ENCODE results near the gene SELE.

The SELE gene

GRCh38 chr1:169727307-169727706, 6.6 kb downstream of the SELE start:
- TF ChIP-seq, protein P1, sequence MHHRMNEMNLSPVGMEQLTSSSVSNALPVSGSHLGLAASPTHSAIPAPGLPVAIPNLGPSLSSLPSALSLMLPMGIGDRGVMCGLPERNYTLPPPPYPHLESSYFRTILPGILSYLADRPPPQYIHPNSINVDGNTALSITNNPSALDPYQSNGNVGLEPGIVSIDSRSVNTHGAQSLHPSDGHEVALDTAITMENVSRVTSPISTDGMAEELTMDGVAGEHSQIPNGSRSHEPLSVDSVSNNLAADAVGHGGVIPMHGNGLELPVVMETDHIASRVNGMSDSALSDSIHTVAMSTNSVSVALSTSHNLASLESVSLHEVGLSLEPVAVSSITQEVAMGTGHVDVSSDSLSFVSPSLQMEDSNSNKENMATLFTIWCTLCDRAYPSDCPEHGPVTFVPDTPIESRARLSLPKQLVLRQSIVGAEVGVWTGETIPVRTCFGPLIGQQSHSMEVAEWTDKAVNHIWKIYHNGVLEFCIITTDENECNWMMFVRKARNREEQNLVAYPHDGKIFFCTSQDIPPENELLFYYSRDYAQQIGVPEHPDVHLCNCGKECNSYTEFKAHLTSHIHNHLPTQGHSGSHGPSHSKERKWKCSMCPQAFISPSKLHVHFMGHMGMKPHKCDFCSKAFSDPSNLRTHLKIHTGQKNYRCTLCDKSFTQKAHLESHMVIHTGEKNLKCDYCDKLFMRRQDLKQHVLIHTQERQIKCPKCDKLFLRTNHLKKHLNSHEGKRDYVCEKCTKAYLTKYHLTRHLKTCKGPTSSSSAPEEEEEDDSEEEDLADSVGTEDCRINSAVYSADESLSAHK (tag by site-specific recombination; IDR thresholded peaks at IDR 0.05) = no peak
- TF ChIP-seq KLF10 (tag by site-specific recombination; IDR thresholded peaks at IDR 0.05) = no peak
- no peak for TF ChIP-seq ZFP41 (tag by site-specific recombination; IDR thresholded peaks at IDR 0.05; ENCODE audit: borderline replicate concordance)
- TF ChIP-seq ZNF521 (tag by site-specific recombination; IDR thresholded peaks at IDR 0.05) = no peak
- TF ChIP-seq YY1 (tag by site-specific recombination; IDR thresholded peaks at IDR 0.05) = no peak
- Histone ChIP-seq H3K36me3 (ENCODE audit: control insufficient read depth in 2 of 2, insufficient read depth in 1 of 2, low read length in 2 of 2) (no peaks in the 10 kb centered on the region), H3K27ac (ENCODE audit: extremely low read depth, low read depth, low read length) (no peak overlapping the region), H3K4me3 (ENCODE audit: low read depth, low read length) (no peak overlapping the region), H3K9me3 (ENCODE audit: control insufficient read depth, insufficient read depth, low read depth, low read length) (no peaks in the 10 kb centered on the region), H3K4me1 (ENCODE audit: control insufficient read depth, insufficient read depth, low read length) (no peaks in the 10 kb centered on the region)
- POLR2A ChIA-PET = no interaction called here
- CTCF ChIA-PET = interaction anchor here (0.6 to 2.2 kb wide), 2 partner anchors 15 to 46 kb away, joined by 5 to 8 read pairs; no protein-coding TSS in a partner anchor

DNA sequence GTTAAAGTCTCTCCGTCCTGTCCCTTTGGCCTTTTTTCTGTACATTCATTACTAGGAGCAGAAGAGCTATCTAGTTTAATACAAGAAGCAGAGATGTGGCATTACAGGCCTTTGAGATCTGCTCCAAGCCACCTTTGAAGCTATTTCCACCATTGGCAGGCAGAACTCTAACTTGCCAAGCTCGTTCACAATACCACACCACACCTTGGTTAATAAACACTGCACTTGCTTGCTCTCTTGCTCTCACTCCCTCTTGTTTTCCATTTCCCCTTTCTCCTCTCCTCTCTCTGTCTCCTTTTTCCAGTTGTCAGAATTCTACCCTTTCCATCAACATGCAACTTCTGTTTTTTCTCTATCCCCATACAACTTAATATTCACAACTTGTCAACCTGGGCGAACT, 7.0 kb downstream of the SELE start:
- no peak for TF ChIP-seq ZBTB1 (tag by site-specific recombination; IDR thresholded peaks at IDR 0.05)
- no peak for TF ChIP-seq KLF1 (tag by site-specific recombination; IDR thresholded peaks at IDR 0.05)
- ChIA-PET POLR2A (no interaction called here), CTCF (interaction anchor here (0.6 to 2.2 kb wide), 2 partner anchors 15 to 47 kb away, joined by 5 to 8 read pairs; no protein-coding TSS in a partner anchor)
- no peaks in the 10 kb centered on the region for H3K4me1 ChIP-seq (ENCODE audit: control insufficient read depth, insufficient read depth, low read length)
- H3K27ac ChIP-seq (ENCODE audit: extremely low read depth, low read depth, low read length) = no peak overlapping the region
- H3K36me3 ChIP-seq (ENCODE audit: control insufficient read depth in 2 of 2, insufficient read depth in 1 of 2, low read length in 2 of 2) = no peaks in the 10 kb centered on the region
- H3K9me3 ChIP-seq (ENCODE audit: control insufficient read depth, insufficient read depth, low read depth, low read length) = no peaks in the 10 kb centered on the region
- H3K4me3 ChIP-seq (ENCODE audit: low read depth, low read length) = no peak overlapping the region

DNA sequence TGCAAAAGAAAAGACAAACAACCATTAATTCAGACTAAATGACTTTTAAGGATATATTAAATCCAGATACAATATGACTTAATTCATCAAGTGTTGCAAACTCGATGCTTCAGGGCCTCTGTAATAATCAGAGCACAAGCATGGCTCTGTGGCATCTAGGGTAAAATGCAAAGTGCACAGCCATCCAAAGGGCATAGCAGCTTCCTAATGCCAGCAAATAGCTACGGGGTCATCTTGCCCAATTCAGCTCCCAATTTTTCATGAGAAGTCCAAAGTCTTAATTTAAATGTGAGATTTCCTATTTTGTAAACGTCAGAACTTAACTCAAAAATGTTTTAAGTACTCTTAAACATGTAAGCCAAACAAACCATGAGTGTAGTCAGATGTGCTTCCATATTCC, 7.9 kb downstream of the SELE start:
- Histone ChIP-seq H3K4me3 (ENCODE audit: low read depth, low read length) (no peak overlapping the region), H3K27ac (ENCODE audit: extremely low read depth, low read depth, low read length) (no peak overlapping the region), H3K9me3 (ENCODE audit: control insufficient read depth, insufficient read depth, low read depth, low read length) (no peaks in the 10 kb centered on the region), H3K36me3 (ENCODE audit: control insufficient read depth in 2 of 2, insufficient read depth in 1 of 2, low read length in 2 of 2) (no peaks in the 10 kb centered on the region), H3K4me1 (ENCODE audit: control insufficient read depth, insufficient read depth, low read length) (no peaks in the 10 kb centered on the region)
- TF ChIP-seq ZFP37 (tag by site-specific recombination; IDR thresholded peaks at IDR 0.05) (no peak), ZNF302 (tag by site-specific recombination; IDR thresholded peaks at IDR 0.05; ENCODE audit: low read depth) (no peak), ZNF138 (tag by site-specific recombination; IDR thresholded peaks at IDR 0.05; ENCODE audit: borderline replicate concordance) (no peak), ZNF221 (tag by site-specific recombination; IDR thresholded peaks at IDR 0.05; ENCODE audit: borderline replicate concordance) (no peak), PRDM1 (tag by site-specific recombination; IDR thresholded peaks at IDR 0.05) (no peak), ZNF664 (tag by site-specific recombination; IDR thresholded peaks at IDR 0.05) (no peak), ZNF112 (tag by site-specific recombination; IDR thresholded peaks at IDR 0.05) (no peak), IKZF3 (tag by site-specific recombination; IDR thresholded peaks at IDR 0.05) (no peak), ZNF571 (tag by site-specific recombination; IDR thresholded peaks at IDR 0.05) (no peak)
- ChIA-PET CTCF (interaction anchor here (0.6 to 2.2 kb wide), 2 partner anchors 14 to 963 kb away, joined by 3 to 8 read pairs; no protein-coding TSS in a partner anchor), POLR2A (no interaction called here)

DNA sequence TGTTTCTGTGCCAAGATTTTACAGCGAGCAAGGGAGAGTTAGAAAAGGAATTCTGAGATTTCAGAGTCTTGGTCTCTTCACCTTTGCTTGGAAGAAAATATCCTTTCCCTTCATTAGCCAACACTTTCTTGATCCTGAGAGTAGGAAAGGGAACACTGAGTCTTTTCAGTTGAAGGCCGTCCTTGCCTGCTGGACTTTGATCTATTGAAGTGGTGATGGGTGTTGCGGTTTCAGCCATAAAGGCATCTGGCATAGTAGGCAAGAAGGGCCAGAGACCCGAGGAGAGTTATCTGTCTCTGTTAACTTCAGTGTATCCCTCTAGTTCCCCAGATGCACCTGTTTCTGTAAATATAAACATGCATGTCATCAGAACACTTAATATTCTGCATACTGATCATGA, 9.7 kb downstream of the SELE start:
- no peaks in the 10 kb centered on the region for H3K4me1 ChIP-seq (ENCODE audit: control insufficient read depth, insufficient read depth, low read length)
- no peaks in the 10 kb centered on the region for H3K36me3 ChIP-seq (ENCODE audit: control insufficient read depth in 2 of 2, insufficient read depth in 1 of 2, low read length in 2 of 2)
- ChIA-PET POLR2A (no interaction called here), CTCF (no interaction called here)
- H3K4me3 ChIP-seq (ENCODE audit: low read depth, low read length) = no peak overlapping the region
- no peak overlapping the region for H3K27ac ChIP-seq (ENCODE audit: extremely low read depth, low read depth, low read length)
- no peaks in the 10 kb centered on the region for H3K9me3 ChIP-seq (ENCODE audit: control insufficient read depth, insufficient read depth, low read depth, low read length)
- TF ChIP-seq, protein P2, sequence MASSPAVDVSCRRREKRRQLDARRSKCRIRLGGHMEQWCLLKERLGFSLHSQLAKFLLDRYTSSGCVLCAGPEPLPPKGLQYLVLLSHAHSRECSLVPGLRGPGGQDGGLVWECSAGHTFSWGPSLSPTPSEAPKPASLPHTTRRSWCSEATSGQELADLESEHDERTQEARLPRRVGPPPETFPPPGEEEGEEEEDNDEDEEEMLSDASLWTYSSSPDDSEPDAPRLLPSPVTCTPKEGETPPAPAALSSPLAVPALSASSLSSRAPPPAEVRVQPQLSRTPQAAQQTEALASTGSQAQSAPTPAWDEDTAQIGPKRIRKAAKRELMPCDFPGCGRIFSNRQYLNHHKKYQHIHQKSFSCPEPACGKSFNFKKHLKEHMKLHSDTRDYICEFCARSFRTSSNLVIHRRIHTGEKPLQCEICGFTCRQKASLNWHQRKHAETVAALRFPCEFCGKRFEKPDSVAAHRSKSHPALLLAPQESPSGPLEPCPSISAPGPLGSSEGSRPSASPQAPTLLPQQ (tag by site-specific recombination; IDR thresholded peaks at IDR 0.05) = no peak
- TF ChIP-seq ZNF549 (tag by site-specific recombination; IDR thresholded peaks at IDR 0.05) = no peak
- no peak for TF ChIP-seq ZNF707 (tag by site-specific recombination; IDR thresholded peaks at IDR 0.05)
- no peak for TF ChIP-seq ZNF174 (tag by site-specific recombination; IDR thresholded peaks at IDR 0.05)
- TF ChIP-seq RBAK (tag by site-specific recombination; IDR thresholded peaks at IDR 0.05) = no peak
- no peak for TF ChIP-seq ZNF19 (tag by site-specific recombination; IDR thresholded peaks at IDR 0.05; ENCODE audit: low read depth)
- no peak for TF ChIP-seq ZNF302 (tag by site-specific recombination; IDR thresholded peaks at IDR 0.05; ENCODE audit: low read depth)
- TF ChIP-seq ZNF785 (tag by site-specific recombination; IDR thresholded peaks at IDR 0.05) = no peak
- TF ChIP-seq ZNF169 (tag by site-specific recombination; IDR thresholded peaks at IDR 0.05) = no peak
- no peak for TF ChIP-seq ZNF140 (tag by site-specific recombination; IDR thresholded peaks at IDR 0.05)
- TF ChIP-seq, protein P3, sequence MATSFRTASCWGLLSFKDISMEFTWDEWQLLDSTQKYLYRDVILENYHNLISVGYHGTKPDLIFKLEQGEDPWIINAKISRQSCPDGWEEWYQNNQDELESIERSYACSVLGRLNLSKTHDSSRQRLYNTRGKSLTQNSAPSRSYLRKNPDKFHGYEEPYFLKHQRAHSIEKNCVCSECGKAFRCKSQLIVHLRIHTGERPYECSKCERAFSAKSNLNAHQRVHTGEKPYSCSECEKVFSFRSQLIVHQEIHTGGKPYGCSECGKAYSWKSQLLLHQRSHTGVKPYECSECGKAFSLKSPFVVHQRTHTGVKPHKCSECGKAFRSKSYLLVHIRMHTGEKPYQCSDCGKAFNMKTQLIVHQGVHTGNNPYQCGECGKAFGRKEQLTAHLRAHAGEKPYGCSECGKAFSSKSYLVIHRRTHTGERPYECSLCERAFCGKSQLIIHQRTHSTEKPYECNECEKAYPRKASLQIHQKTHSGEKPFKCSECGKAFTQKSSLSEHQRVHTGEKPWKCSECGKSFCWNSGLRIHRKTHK (tag by site-specific recombination; IDR thresholded peaks at IDR 0.05) = no peak
